Psoas muscle (tissue), 8 donors: ENCODE data around the gene TMEM213. TPM values are rescaled to one million over a fixed set of nuclear protein-coding genes. Genes with fewer than 3 reads are reported as not detected.
A peak's percentile ranks its signal among the peaks of the same experiment; 100 is the strongest.

Experiments
- ATAC-seq, 4 donors: fragments of 200-7000 bp; cut with Tn5 transposase; one replicate each; pipeline ENCODE4 v1.9.1; 2020; ENCODE audit warnings: moderate library complexity in 3 of 4, mild to moderate bottlenecking in 2 of 4
- DNase-seq, 2 donors: peaks; one replicate each; pipeline ENCODE4 v3.0.0-alpha.2; 2020
- H3K27ac ChIP-seq: fragments of 200-600 bp; one replicate; pipeline ENCODE4 v1.8.0; 2022
- H3K27me3 ChIP-seq, 3 donors: fragments of 200-600 bp in 1 of 3; one replicate each; pipeline versions ENCODE4 v1.6.1 to v1.8.0; 2013 to 2022; ENCODE audit warnings: low read length in 2 of 3, mild to moderate bottlenecking in 2 of 3, moderate library complexity in 1 of 3; ENCODE audit not compliant: insufficient read depth in 3 of 3
- H3K36me3 ChIP-seq, 2 donors: fragments of 200-600 bp in 1 of 2; one replicate each; pipeline versions ENCODE4 v1.6.1 to v1.8.0; 2013 to 2022; ENCODE audit warnings: low read depth in 1 of 2, mild to moderate bottlenecking in 1 of 2, moderate library complexity in 1 of 2; ENCODE audit not compliant: insufficient read depth in 1 of 2
- H3K4me1 ChIP-seq: fragments of 200-600 bp; one replicate; pipeline ENCODE4 v1.8.0; 2022
- H3K4me3 ChIP-seq: fragments of 200-600 bp; one replicate; pipeline ENCODE4 v1.8.0; 2022; ENCODE audit warnings: mild to moderate bottlenecking
- H3K9me3 ChIP-seq: fragments of 200-600 bp; one replicate; pipeline ENCODE4 v1.8.0; 2022
- CTCF ChIP-seq: fragments of 200-600 bp; IDR thresholded peaks from one replicate; pipeline ENCODE4 v1.8.0; 2022; ENCODE audit warnings: antibody characterized with exemption
- WGBS, 3 donors: extraction: QIAGEN DNeasy Blood & Tissue Kit; methylation state at CpG; one replicate each; pipeline versions ENCODE4 v1.1.6 to v1.1.7; 2013; 5-methylcytosine and 5-hydroxymethylcytosine counted together
- intact Hi-C, 2 donors: fragments of 100-400 bp; cut with DNase I; formaldehyde crosslinking; loops; one replicate each; pipeline versions ENCODE4 v1.11.0 to v1.14.2; 2022
- polyA plus RNA-seq, 3 donors: library from polyadenylated mRNA; stranded (reverse); fragments of 200-250 nt; gene quantifications; one replicate each; pipeline ENCODE4 v1.2.3, GENCODE V29; 2013
- total RNA-seq, 4 donors: library from RNA; stranded (reverse); fragmentation: NEBNext Ultra II Directional in 2 of 4; extraction: Animal tissue kit (Norgen Biotek cat#: 25700) in 2 of 4; gene quantifications; one replicate each; pipeline versions ENCODE4 v1.2.1 to v1.2.4, GENCODE V29; 2021 to 2023
- donor health status: healthy with polysubstance abuse.
- donor health status: DM: no; HTN: no; CAD: no; lungs with moderate emphysema.
- donor health status: Bipolar disorder and iron deficiency.
- donor health status: healthy.
- donor health status: DM: yes; HTN: yes; CAD: no.
- donor health status: DM: no; HTN: no; CAD: no.
- donor health status: DM: no; HTN: no; CAD: no.
- donor health status: DM: yes; HTN: yes; CAD: no.

The TMEM213 gene
- total and polyA plus RNA-seq, 7 donors: not detected

- Histone ChIP-seq H3K27me3 (no peaks in the 10 kb centered on the region), H3K4me3 (no peak overlapping the region), H3K36me3 (no peaks in the 10 kb centered on the region), H3K4me1 (no peaks in the 10 kb centered on the region), H3K27ac (no peak overlapping the region), H3K9me3 (no peaks in the 10 kb centered on the region)
- TF ChIP-seq CTCF: no peak
- no peak for ATAC-seq
- 87 to 93% (median 93%) methylated on average over 10 of the region's 10 CpGs for WGBS, 3 donors
- DNase-seq: no peak
- intact Hi-C loops: no loop called here
Observed at GRCh38 chr7:138832966-138833365, 35.2 kb downstream of the TMEM213 start.

DNA sequence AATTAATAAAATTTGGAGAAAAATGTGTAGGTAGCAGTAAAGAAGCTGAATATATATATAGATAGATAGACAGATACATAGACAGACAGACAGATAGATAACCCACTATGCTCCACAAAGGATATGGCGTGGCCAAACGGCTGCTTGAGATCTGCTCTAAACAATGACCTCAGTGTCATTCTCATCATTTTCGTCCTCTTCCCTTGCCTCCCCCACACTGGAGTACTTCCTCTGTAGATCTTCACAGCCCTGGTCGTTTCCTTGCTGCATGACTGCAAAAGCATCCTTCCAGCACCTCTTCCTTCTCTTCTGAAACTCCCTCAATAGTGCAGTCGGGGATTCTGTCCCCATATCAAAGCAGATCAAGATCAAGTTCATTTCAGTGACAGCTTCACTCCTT, 35.8 kb downstream of the TMEM213 start:
- Histone ChIP-seq H3K27me3 (no peaks in the 10 kb centered on the region), H3K4me1 (no peaks in the 10 kb centered on the region), H3K4me3 (no peak overlapping the region), H3K9me3 (no peaks in the 10 kb centered on the region), H3K27ac (no peak overlapping the region), H3K36me3 (no peaks in the 10 kb centered on the region)
- no peak for TF ChIP-seq CTCF
- ATAC-seq (no peak), DNase-seq (no peak)
- intact Hi-C loops: no loop called here
- 64 to 68% (median 64%) methylated on average over 5 of the region's 5 CpGs for WGBS, 3 donors

DNA sequence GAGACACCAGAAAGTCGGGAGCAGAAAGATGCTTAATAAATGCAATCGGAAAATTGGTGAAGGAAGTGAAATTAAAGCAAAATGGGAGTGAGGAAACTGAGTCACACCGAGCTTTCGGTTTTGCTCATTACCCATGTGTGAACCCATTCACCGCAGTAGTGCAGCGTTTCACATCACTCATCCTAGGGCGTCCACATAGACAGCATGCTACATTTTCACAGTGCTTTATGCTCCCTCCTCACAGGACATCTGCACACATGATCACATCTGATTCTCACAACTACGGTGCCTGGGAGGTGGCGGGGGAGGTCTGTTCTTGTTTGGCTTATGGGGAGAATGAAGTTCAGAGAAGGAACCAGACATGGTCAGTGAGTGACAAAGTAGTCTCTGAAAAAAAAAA, 36.8 kb downstream of the TMEM213 start:
- DNase-seq: no peak

DNA sequence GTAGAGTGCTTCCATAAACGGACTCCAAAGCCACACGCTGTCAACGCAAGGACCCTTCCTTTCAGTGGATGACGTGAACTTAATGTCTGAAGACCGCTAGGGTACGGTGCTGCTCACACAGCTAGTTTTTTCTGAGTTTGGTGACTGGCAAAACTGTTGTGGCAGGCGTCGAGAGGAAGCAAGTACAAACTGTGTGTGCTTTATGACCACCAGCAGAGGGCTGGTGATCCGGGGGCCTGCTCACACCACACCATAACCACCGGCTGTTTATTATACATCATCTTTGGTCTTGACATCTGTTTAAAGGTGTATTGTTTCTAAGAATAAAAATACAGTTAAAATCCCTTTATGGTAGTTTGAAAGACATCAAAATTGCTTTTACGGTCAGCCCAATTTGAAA, 37.3 kb downstream of the TMEM213 start:
- intact Hi-C loops: no loop called here
- 80 to 87% (median 83%) methylated on average over 11 of the region's 11 CpGs for WGBS, 3 donors
- DNase-seq (no peak), ATAC-seq (no peak)
- H3K4me3 ChIP-seq: no peak overlapping the region
- no peak overlapping the region for H3K27ac ChIP-seq
- no peaks in the 10 kb centered on the region for H3K9me3 ChIP-seq
- H3K27me3 ChIP-seq: no peaks in the 10 kb centered on the region
- H3K36me3 ChIP-seq: no peaks in the 10 kb centered on the region
- H3K4me1 ChIP-seq: no peaks in the 10 kb centered on the region
- no peak for TF ChIP-seq CTCF

More for the DNA sequence above, 36.8 kb downstream of the TMEM213 start:
- Histone ChIP-seq H3K4me3 (no peak overlapping the region), H3K9me3 (no peaks in the 10 kb centered on the region), H3K27ac (no peak overlapping the region), H3K27me3 (no peaks in the 10 kb centered on the region), H3K36me3 (no peaks in the 10 kb centered on the region), H3K4me1 (no peaks in the 10 kb centered on the region)
- ATAC-seq: no peak
- no peak for TF ChIP-seq CTCF
- WGBS, 3 donors: 93 to 94% (median 94%) methylated on average over 9 of the region's 9 CpGs
- intact Hi-C loops: no loop called here

DNA sequence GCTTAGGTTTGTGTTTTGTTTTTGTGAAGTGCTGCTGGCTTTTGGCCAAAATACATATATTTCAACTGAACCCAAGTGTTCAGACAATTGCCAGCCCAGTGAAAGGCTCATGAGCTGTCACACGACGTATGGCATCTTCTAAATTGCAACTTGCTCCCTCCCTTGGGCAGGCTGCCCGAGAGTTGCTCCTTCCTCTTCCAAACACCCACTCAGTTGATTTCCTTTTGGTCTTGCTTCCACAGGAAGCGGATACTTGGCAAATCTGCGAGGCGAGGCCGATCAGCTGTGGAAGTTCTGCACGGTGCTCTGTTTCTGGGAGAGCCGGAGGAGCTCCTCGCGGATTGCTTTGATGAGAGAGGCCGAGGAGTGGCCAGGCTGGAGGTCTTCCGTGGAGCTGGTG, 39.8 kb downstream of the TMEM213 start:
- WGBS, 3 donors: 54 to 58% (median 57%) methylated on average over 13 of the region's 13 CpGs
- H3K9me3 ChIP-seq: no peaks in the 10 kb centered on the region
- H3K4me1 ChIP-seq: no peaks in the 10 kb centered on the region
- H3K36me3 ChIP-seq: no peaks in the 10 kb centered on the region
- DNase-seq (peak in 1 of 2 donors; percentile 15), ATAC-seq (no peak)
- H3K27ac ChIP-seq: no peak overlapping the region
- no peak for TF ChIP-seq CTCF
- no peaks in the 10 kb centered on the region for H3K27me3 ChIP-seq
- peak overlapping the region; percentile 28 for H3K4me3 ChIP-seq
- intact Hi-C loops: no loop called here
